GM21447 (cell line): Measurements from ENCODE around the gene FOXG1.

Experiments used
- ATAC-seq: cut with Tn5 transposase; IDR thresholded peaks from one replicate; pipeline ENCODE4 v1.9.1; 2021; ENCODE audit not compliant: unreplicated experiment

The FOXG1 gene

GRCh38 chr14:28766469-28766955 lies at the start of gene FOXG1:
Gene FOXG1 (plus strand): TSS chr14:28766787. CDS start chr14:28767280, 493 bp downstream.
- ATAC-seq: no peak

DNA sequence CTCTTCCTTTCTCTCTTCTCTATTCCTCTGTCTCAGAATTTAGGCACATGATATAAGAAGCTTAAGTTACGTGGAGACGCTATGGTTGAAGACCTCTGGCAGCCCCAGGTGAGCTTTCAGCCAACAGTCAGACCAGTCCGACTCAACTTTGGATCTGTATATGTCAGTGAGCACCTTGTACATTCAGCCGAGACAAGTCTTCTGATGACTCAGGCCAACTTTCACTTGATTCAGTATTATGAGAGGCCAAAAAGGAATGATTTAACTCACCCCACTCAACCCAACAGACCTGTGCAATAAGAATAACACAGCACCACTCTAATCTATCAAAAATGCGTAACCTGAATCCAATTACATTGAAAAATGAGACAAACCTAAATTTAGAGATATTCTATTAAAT lies 47.5 kb upstream of the FOXG1 start:
- ATAC-seq: no peak

DNA sequence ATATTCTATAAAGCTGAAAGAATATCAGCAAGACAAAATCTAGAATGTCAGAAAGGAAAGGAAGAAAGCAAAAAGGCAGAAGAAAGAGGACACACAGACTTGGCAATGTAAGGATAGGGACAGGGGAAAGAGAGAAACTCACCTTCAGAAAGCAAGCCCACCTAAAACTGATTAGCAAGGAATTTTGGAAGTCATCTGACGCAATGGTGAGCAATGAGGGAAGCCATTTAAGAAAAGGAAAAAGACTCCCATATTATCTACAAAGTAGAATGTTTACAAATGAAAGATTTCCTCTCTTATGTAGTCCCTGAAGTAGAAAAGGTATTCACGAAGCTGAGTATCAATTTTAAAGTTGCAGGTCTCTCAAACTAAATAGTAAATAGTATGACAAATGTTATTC lies 35.2 kb upstream of the FOXG1 start:
- no peak for ATAC-seq

DNA sequence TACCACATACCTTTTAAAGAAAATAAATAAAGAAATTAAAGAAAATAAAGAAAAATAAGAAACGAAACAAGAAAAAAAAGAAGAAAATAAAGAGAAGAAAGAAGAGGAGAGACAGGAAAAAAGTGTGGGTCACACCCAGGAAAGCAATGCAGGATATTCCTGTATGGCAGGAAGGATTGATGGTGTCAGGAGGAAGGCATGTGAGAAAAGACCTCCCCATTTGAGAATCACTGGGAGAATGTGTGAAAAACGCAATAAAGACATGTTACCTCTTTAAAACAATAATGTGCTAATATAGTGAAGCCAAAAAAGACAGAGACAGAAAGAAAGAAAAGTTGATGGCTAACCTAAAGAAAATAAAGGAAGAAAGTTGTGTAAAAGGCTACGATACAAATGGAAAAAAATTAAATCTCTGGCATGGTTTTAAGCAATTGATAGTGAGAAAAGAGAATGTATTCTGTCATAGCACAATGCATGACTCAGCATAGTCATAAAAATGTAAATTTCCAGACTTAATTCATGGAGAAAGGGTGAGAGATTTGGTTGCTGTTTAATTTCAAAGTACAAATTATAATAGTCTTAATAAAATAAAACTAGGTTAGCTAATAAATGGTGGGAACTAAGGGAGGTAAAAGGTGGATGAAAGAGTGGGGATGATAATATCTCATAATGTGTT lies 24.3 kb upstream of the FOXG1 start:
- no peak for ATAC-seq

- no peak for ATAC-seq
These were observed 22.5 kb upstream of the FOXG1 start for GRCh38 chr14:28744126-28744525.

- no peak for ATAC-seq
These were observed 21.4 kb upstream of the FOXG1 start for GRCh38 chr14:28745176-28745575.

DNA sequence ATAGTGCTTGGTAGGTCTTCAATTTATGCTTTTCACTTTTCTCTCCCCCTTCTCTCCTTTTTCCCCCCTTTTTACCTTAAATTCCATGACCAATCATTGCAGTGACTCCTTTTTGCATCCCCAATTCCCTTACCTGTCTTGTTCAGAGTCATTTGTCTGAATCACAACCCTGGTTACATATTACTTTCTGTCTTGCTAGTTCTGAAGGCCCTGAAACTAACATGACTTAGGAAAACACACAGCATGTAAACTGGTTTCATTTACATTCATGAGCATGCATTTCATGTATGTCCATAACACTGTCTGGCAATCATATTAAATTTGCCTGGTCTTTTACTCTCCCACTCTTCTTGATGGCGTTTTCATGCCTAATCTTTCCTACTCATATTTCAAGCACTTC lies 20.3 kb upstream of the FOXG1 start:
- peak; percentile 55 for ATAC-seq

DNA sequence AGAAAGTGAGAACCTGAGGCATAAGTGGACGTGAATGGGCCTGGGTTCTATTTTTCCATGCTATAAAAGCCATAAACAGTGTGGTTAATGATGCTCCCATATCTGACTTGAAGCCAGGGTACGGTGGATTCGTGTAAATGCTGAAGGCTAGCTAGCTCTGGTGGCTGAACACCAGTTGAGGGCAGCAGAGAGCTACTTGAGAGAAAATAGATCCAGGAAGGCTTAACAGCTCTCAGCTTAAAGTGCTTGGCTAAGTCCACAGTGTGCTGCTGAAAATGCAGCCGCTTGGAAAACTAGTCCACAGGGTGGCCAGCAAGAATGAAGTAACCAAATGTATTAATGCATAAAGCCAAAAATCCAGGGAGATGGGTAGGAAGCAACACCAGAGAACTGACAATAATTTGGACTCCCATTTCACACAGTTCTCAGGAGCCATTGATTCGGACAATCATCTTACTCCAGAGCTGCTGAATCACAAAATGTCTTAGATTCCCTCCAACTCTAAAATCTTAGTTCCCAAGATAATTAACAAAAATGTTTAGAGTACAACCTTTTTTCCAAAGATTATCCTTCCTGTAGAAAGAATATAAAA lies 15.0 kb upstream of the FOXG1 start:
- ATAC-seq: peak; percentile 63

DNA sequence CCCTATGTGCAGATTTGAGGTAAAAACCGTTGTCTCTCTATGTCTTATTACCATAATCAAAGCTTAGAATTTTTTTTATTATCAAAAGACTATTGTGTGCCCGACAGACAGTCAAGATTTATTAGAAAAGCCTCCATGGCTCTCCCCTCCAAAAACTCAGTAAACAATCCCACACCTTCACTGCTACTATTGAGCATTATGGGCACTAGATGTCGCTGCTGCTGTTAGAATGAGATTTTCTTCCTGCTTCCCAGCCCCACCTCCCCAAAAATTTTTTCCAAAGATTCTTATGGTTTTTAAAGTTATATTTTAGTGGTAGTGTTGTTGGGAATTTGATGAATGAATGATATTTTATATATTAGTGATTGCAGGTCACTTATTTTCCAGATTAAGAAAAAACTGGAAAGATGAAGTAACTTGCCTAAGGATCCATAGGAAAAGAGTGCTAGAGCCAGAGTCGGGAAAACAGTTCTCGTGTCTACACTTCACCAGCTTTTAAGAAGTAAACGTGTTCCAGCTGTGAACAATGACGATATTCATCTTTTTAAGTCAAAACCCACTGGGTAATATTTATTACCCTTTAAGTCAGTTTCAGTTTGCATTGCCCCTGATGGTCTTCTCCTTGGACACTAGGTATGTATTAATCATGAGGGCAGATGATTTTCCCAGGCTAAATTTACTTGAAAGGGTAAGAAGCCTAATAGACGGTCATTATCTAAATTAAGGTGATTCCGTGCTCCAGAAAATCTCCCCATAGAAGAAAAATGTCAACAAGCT lies 12.2 kb upstream of the FOXG1 start:
- ATAC-seq: no peak

- ATAC-seq: no peak
These were observed 11.3 kb upstream of the FOXG1 start for GRCh38 chr14:28755198-28755815.

DNA sequence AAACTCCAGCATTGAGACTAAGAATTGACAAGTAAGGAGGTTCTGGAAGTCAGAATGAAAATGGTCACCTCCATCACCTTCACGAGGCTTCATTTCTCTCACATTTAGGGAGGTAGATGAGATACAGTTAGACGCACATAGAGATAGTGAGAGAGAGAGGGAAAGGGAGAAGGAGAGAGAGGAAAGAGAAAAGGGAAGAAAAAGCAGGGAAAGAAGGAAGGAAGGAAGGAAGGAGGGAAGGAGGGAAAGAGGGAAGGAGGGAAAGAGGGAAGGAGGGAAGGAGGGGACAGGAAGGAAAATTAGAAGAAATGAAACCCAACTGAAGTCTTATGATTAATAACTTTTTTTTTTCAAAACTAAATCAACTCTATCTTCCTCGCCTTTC lies 10.7 kb upstream of the FOXG1 start:
- ATAC-seq: no peak

- ATAC-seq: no peak
These were observed 10.2 kb upstream of the FOXG1 start for GRCh38 chr14:28756269-28756883.

DNA sequence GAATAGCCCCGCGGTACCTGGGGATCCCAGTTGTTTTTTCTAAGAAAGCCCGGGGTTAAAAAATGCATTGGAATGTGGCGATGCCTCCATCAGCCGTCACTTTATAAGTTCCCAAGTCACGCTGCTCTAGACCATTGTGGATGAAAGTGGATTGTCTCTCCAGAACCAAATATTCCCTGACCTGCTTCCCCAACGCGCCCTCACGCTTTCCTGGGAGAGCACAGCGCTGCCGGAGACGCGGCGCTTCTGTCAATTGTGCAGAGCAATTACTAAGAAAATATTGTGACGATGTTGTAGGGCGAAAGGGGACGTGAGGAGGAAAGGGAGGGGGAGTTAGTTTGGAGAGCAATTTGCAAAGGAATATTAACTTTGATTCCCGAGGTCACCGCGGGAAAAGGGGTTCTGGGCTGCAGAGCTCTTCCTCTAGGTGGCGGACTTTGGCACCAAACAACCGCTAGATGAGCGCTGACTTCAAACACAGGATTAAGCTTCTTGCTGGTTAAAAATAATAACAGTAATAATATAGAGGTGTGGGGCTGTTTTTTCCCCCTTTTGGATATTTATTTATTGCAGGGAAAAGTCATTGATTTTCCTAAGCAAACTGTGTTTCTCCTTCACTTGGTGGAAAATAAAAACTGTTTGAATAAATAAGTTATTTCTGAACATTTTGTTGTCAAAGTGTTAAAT lies 9.6 kb upstream of the FOXG1 start:
- no peak for ATAC-seq

- ATAC-seq: no peak
These were observed 8.8 kb upstream of the FOXG1 start for GRCh38 chr14:28757786-28758185.

DNA sequence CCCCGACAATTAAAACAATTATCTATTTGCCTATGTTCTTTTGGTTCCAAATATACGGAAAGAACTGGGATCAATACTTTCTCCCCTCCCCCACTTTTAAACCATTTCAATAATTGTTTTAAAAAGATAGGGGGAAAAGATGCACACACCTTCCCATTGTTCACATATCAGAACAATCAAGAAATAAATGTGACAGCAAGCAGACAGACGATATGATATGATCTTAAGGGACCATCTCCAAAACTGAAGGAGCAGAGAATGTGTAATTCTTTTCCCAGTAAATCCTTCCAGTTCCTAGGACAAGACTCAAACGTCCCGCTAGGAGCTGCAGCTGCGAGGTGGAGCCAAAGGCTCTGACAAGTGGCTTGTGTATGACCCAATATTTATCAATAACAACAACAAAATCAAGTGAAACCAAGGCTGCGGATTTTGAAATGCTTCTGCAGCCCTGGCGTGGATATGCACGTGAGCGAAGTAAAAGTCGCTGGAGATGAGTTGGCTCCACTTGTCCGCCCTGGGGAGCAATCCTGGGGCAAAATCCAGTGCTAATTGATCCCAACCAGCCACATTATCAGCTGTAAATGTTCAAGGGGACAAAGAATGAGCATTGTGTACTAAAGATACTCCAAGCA lies 8.2 kb upstream of the FOXG1 start:
- ATAC-seq: no peak

GRCh38 chr14:28758885-28759652 lies 7.5 kb upstream of the FOXG1 start:
- ATAC-seq: no peak

DNA sequence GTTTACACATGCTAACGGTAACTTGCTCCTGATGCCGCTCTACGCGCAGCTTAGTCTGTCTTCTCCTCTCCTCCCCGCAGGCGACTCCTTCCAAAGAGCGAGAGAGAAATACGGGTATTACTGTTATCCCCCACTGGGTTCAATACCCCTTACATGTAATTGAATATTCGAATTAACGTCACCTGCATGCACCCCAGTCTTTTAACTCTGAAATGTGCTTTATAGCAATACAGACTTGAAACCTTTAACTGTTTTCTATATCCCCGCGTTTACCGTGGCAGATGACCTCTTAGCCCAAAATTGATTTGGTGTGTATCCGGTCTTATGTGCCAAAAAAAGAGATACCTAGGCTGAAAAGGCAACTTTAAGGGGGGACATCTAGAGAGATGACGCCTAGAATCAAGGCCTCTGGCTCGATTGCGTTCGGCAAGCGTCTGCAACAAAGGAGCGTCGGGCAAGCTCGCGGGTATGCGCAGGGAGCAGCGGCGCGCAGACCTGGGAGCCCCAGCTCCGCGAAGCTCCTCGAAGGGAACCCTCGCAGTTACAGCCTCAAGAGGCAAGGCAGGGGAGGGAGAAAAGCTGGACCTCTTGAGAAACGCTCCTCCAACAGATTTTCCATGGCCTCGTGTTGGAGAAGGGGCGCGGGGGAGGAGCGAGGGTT lies 6.8 kb upstream of the FOXG1 start:
- ATAC-seq: no peak

DNA sequence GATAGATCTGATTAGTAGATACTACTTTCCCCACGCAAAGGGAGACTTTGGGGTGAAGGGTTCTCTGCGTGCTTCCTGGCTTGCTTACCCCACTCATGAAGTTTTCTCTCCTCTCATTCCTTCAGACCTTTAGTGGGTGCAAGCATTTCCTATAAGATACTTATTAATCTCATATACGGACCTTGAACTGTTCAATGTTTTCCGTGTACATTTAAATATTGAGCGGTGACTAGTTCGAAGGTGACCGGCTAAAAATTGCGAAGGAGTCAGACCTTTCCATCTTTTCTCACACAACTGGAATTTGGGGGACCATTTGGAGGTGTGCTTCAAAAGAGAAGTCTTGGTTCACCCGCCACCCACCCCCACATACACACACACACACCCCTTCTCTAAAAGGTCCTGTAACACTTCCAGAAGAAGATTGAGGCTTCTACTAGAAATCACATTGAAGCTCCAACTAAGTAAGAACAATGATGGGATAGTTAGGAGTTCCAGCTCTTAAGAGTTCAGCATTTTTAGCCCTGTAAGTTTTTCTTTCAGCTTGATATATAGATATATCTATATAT lies 6.1 kb upstream of the FOXG1 start:
- ATAC-seq: no peak
